HG03095 (cell line): Measurements from ENCODE around the gene LIPA.
"Not testable (repeated sequence)": the region's sequence is repeated elsewhere in the genome, so short reads cannot be mapped to it uniquely, and the experiment has no call there.

Experiments
- ATAC-seq: cut with Tn5 transposase; IDR thresholded peaks from one replicate; pipeline ENCODE4 v1.9.1; 2021; ENCODE audit warnings: moderate library complexity; ENCODE audit not compliant: unreplicated experiment

The LIPA gene

GRCh38 chr10:89171263-89171872 is 80.2 kb downstream of the LIPA start:
- no peak for ATAC-seq

DNA sequence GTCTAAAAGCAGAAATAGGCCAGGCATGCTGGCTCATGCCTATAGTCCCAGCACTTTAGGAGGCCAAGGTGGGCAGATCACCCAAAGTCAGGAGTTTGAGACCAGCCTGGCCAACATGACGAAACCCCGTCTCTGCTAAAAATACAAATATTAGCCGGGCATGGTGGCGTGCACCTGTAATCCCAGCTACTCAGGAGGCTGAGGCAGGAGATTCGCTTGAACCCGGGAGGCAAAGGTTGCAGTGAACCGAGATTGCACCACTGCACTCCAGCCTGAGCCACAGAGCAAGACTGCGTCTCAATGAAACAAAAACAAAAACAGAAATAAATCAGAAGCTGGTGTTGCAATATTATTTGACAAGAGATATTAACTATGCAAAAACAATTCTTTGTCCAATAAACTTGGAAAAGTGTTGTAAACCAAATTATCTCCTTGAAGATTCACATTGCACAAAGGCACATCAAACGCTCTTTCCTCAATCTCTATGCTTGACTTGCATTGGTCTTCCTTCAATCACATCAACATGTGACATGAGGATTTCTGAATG is 83.1 kb downstream of the LIPA start:
- not testable (repeated sequence) for ATAC-seq

DNA sequence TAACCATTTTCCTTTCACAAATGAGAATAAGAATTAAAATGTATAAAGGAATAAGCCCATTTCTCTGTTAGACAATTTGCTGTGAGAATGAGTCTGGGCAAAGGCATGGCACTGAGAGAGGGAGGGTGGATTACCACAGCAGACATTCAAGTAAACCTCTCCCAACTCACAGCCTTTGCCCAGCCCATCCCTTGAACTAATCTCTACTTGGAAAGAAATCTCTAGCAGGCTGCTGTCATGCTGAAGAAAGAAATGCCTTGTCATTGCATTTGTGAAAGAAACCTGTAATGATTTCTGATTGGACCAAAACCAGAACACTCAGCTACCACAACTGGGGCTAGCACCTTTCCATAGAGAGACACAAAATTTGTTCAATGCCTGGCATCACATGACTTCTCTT is 83.7 kb downstream of the LIPA start:
- ATAC-seq, result no peak

DNA sequence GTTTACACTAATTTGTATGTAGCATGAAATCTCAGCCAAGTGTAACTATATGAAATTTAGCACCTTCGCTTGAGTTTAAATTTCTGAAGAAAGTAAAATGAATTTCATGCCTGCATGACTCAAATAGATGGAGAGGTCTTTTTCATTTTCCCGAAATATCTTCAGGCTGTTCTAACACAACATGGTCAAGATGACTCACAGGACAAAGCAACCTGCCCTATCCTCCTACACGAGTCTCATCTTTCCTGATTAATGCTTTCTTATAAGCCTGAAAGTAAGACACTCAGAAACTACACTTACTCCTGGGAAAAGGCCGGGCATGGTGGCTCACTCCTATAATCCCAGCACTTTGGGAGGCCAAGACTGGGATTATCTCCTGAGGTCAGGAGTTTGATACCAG is 85.7 kb downstream of the LIPA start:
- ATAC-seq, result no peak

DNA sequence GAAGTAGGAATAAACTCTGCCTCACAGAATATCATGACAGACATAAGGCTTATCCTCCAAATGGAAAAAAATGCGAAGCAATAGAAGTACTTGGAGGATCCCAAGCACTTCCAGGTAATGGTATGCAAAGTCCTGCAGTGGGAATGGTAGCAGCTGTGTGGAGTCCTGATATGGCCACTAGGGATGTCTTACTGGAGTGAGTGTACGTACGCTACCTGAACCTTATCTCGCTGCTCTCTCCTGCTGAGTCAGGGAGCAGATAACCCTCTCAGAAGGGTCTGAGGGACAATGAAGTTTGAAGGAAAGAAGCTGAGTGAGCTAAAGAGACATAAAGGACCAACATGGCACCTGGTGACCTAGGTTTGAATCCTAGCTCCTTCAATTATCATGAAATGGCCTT is 86.7 kb downstream of the LIPA start:
- ATAC-seq, result no peak

GRCh38 chr10:89164080-89164479 is 87.5 kb downstream of the LIPA start:
- no peak for ATAC-seq
